ENCODE results near the gene IKBKE. TPM values are rescaled to one million over a fixed set of nuclear protein-coding genes. Genes with fewer than 3 reads are reported as not detected.

Gene IKBKE
- total RNA-seq, 1 donor: 23.7 TPM

DNA sequence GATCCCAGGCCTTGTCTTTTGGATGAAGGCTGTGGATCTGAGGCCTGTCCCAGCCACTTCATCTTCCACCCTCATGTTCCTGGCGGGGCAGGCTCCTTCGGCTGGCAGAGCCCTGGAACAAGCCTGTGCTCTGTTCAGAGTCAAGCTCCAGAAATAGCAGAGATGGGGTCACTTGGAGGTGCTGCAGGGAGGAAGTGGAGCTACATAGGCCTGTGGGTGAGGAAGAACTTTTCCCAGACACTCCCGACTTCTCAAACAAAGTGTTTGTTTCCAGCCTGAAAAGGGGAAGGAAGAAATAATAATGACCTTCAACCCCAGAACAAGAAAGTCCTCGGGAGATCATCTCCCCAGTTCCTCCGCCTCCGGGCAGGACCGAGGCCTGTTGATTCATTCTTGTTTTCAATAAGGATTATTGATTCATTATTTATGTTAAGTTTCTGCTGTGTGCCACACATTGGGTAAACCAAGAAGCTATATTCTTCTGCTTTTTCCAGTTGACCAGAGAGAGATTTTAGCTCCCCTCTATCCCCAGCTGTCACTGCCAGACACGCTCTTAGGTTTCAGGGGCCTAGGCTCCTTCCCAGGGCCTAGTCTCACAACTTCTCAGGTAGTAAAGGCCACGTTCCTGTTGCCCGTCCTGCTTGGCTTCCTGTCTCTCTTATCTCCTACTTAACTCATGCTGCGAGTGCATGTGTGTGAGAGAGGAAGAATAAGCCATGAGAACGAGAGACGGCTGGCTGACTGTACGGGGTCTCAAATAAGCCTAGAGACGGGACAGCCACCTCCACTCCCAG lies 16.9 kb downstream of the IKBKE start:
- no peak for DNase-seq (ENCODE audit: low read depth)
- no peak for TF ChIP-seq CTCF (IDR thresholded peaks at IDR 0.05; ENCODE audit: insufficient read depth, low read depth, low read length)
- H3K4me3 ChIP-seq (ENCODE audit: low read depth, low read length): no peak overlapping the region

- H3K4me3 ChIP-seq (ENCODE audit: low read depth, low read length): no peak overlapping the region
- no peak for DNase-seq (ENCODE audit: low read depth)
- TF ChIP-seq CTCF (IDR thresholded peaks at IDR 0.05; ENCODE audit: insufficient read depth, low read depth, low read length): no peak
These were observed 17.7 kb downstream of the IKBKE start for GRCh38 chr1:206487970-206488369.

DNA sequence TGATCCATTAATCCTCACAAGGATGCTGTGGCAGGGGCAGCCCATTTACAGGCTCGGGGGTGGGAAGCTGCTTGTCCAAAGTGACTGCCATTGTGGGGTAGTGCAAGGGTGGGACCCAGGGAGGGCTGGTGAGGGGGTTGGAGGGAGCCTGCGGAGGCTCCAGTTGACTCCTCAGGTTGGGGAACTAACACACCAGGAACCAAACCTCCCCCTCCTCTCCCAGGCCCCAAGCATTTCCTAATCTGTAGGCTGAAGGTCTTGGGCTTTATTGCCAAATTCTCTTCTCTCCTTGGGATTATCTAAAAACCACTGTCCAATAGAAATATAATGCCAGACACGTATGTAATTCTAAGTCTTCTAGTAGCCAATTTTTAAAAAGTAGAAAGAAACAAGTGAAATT lies 18.2 kb downstream of the IKBKE start:
- DNase-seq (ENCODE audit: low read depth): no peak
- TF ChIP-seq CTCF (IDR thresholded peaks at IDR 0.05; ENCODE audit: insufficient read depth, low read depth, low read length): no peak
- no peak overlapping the region for H3K4me3 ChIP-seq (ENCODE audit: low read depth, low read length)

- peak; percentile 74 for DNase-seq (ENCODE audit: low read depth)
- H3K4me3 ChIP-seq (ENCODE audit: low read depth, low read length): no peak overlapping the region
- TF ChIP-seq CTCF (IDR thresholded peaks at IDR 0.05; ENCODE audit: insufficient read depth, low read depth, low read length): peak; percentile 98
These were observed 19.9 kb downstream of the IKBKE start for GRCh38 chr1:206489980-206490770.

- no peak for TF ChIP-seq CTCF (IDR thresholded peaks at IDR 0.05; ENCODE audit: insufficient read depth, low read depth, low read length)
- no peak overlapping the region for H3K4me3 ChIP-seq (ENCODE audit: low read depth, low read length)
- peak; percentile 62 for DNase-seq (ENCODE audit: low read depth)
These were observed 20.6 kb downstream of the IKBKE start for GRCh38 chr1:206490771-206491405.

GRCh38 chr1:206491616-206492015 lies 21.3 kb downstream of the IKBKE start:
- no peak for DNase-seq (ENCODE audit: low read depth)
- H3K4me3 ChIP-seq (ENCODE audit: low read depth, low read length): no peak overlapping the region

More at GRCh38 chr1:206491616-206492015, 21.3 kb downstream of the IKBKE start:
- TF ChIP-seq CTCF (IDR thresholded peaks at IDR 0.05; ENCODE audit: insufficient read depth, low read depth, low read length): no peak

Data from fibroblast of villous mesenchyme (primary cell).